OCI-LY1 (cell line): ENCODE data around the gene STAT5A.

Source experiments
- H2AFZ ChIP-seq: fragments of 200-600 bp; sonication (generic), shearing (Covaris generic); 2 replicates; pipeline ENCODE4 v1.6.0; 2014; ENCODE audit warnings: antibody characterized with exemption, mild to moderate bottlenecking, low read length
- H3F3A ChIP-seq: fragments of 200-600 bp; sonication (generic), shearing (Covaris generic); 2 replicates; pipeline ENCODE4 v1.6.0; 2014; ENCODE audit warnings: mild to moderate bottlenecking, antibody characterized with exemption, low read length, moderate library complexity; ENCODE audit not compliant: insufficient read depth
- H3K27ac ChIP-seq: fragments of 200-600 bp; sonication (generic); 2 replicates; pipeline ENCODE4 v1.5.1; 2014; ENCODE audit warnings: low read length, mixed run types, mild to moderate bottlenecking, low read depth; ENCODE audit not compliant: poor library complexity, severe bottlenecking
- H3K27me3 ChIP-seq: fragments of 200-600 bp; sonication (generic); 2 replicates; pipeline ENCODE4 v1.6.0; 2014; ENCODE audit warnings: antibody characterized with exemption, mild to moderate bottlenecking, low read length, moderate library complexity; ENCODE audit not compliant: insufficient read depth
- H3K36me3 ChIP-seq: fragments of 200-600 bp; sonication (generic); 2 replicates; pipeline ENCODE4 v1.6.1; 2014; ENCODE audit warnings: mild to moderate bottlenecking, antibody characterized with exemption, low read length, moderate library complexity, mixed read lengths; ENCODE audit not compliant: insufficient read depth
- H3K4me1 ChIP-seq: fragments of 200-600 bp; sonication (generic); 2 replicates; pipeline ENCODE4 v1.5.1; 2014; ENCODE audit warnings: mild to moderate bottlenecking, low read length, moderate library complexity; ENCODE audit not compliant: insufficient read depth, severe bottlenecking
- H3K4me2 ChIP-seq: fragments of 200-600 bp; sonication (generic), shearing (Covaris generic); 2 replicates; pipeline ENCODE4 v1.6.1; 2014; ENCODE audit warnings: low read length
- H3K4me3 ChIP-seq: fragments of 200-600 bp; sonication (generic); 2 replicates; pipeline ENCODE4 v1.5.1; 2014; ENCODE audit warnings: low read length, low read depth, mild to moderate bottlenecking, mixed read lengths; ENCODE audit not compliant: poor library complexity, severe bottlenecking
- H3K79me2 ChIP-seq: fragments of 200-600 bp; shearing (Covaris generic); 2 replicates; pipeline ENCODE4 v1.6.1; 2016; ENCODE audit warnings: mixed run types, low read length, mixed read lengths; ENCODE audit not compliant: insufficient read depth
- H3K9ac ChIP-seq: fragments of 200-600 bp; sonication (generic), shearing (Covaris generic); 2 replicates; pipeline ENCODE4 v1.6.1; 2014; ENCODE audit warnings: mild to moderate bottlenecking, low read length, mixed read lengths
- H3K9me2 ChIP-seq: fragments of 200-600 bp; sonication (generic), shearing (Covaris generic); 2 replicates; pipeline ENCODE4 v1.6.1; 2014; ENCODE audit warnings: low read depth, mild to moderate bottlenecking, low read length, mixed read lengths
- H3K9me3 ChIP-seq: fragments of 200-600 bp; shearing (Covaris generic); 2 replicates; pipeline ENCODE4 v1.6.1; 2014; ENCODE audit warnings: low read length, mixed read lengths
- H4K20me1 ChIP-seq: fragments of 200-600 bp; sonication (generic), shearing (Covaris generic); 2 replicates; pipeline ENCODE4 v1.6.0; 2016; ENCODE audit warnings: mild to moderate bottlenecking, low read length; ENCODE audit not compliant: insufficient read depth
- CTCF ChIP-seq: fragments of 200-600 bp; sonication (generic), shearing (Covaris generic); IDR thresholded peaks from 2 replicates; pipeline ENCODE4 v1.5.1; 2017; ENCODE audit warnings: mild to moderate bottlenecking, antibody characterized with exemption, low read length, moderate library complexity, mixed read lengths
- EZH2 ChIP-seq: fragments of 200-600 bp; sonication (generic), shearing (Covaris generic); IDR thresholded peaks from 2 replicates; pipeline ENCODE4 v1.8.0; 2017; ENCODE audit warnings: borderline replicate concordance, mixed run types, mild to moderate bottlenecking, antibody characterized with exemption, low read length, moderate library complexity, mixed read lengths

The STAT5A gene

GRCh38 chr17:42274253-42274542 is 14.1 kb upstream of the STAT5A start:
- Histone ChIP-seq H3K9ac (no peak overlapping the region), H3K27me3 (peaks cover 4% of the 10 kb centered on the region; the same call in 1 of the 2 replicates), H2AFZ (no peak overlapping the region), H4K20me1 (no peaks in the 10 kb centered on the region), H3K9me2 (no peaks in the 10 kb centered on the region), H3F3A (no peaks in the 10 kb centered on the region), H3K79me2 (no peaks in the 10 kb centered on the region), H3K4me1 (peaks cover 16% of the 10 kb centered on the region), H3K9me3 (no peaks in the 10 kb centered on the region), H3K4me2 (no peak overlapping the region), H3K36me3 (no peaks in the 10 kb centered on the region), H3K4me3 (no peak overlapping the region), H3K27ac (no peak overlapping the region)
- no peak for TF ChIP-seq EZH2
- no peak for TF ChIP-seq CTCF

DNA sequence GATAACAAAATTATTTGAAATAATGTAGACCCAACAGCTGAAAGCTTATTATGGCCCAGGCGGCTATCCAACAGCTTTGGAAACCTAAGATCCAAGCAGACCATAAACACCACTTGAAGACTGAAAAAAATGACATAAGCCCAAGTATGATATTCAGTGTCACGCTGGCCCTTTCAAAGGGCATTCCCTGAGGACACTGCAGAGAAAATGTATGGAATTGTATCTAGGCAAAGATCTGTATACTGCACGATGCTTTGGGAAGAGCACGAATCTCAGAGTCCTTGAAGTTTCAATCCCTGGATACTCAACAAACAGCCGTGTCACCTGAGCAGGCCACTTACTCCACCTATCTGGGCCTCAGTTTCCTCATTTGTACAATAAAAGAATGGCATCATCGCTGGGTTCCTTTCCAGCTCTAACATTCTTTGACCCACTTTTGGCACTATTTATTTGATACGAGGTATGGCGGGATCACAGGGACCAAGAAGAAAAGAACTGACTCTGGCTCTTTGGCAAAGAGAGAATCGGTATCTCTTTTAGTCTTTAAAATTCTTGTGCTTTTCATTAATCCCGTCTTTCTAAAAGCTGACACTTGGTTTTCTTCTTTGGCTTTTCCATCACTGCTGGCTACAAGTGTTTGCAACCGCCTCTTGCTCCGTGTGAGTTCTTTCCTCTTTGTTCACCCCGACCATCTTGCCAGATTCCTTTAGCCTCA is 13.3 kb upstream of the STAT5A start:
- TF ChIP-seq CTCF = no peak
- no peak for TF ChIP-seq EZH2
- Histone ChIP-seq H3K4me1 (peaks cover 16% of the 10 kb centered on the region), H3K27ac (no peak overlapping the region), H3K27me3 (peaks cover 4% of the 10 kb centered on the region; the same call in 1 of the 2 replicates), H3K9me3 (no peaks in the 10 kb centered on the region), H3K4me3 (peak overlapping the region; percentile 93), H3K4me2 (peak overlapping the region; percentile 99), H2AFZ (no peak overlapping the region), H3F3A (no peaks in the 10 kb centered on the region), H3K9me2 (no peaks in the 10 kb centered on the region), H3K79me2 (no peaks in the 10 kb centered on the region), H3K36me3 (no peaks in the 10 kb centered on the region), H3K9ac (peak overlapping the region; percentile 82), H4K20me1 (no peaks in the 10 kb centered on the region)

DNA sequence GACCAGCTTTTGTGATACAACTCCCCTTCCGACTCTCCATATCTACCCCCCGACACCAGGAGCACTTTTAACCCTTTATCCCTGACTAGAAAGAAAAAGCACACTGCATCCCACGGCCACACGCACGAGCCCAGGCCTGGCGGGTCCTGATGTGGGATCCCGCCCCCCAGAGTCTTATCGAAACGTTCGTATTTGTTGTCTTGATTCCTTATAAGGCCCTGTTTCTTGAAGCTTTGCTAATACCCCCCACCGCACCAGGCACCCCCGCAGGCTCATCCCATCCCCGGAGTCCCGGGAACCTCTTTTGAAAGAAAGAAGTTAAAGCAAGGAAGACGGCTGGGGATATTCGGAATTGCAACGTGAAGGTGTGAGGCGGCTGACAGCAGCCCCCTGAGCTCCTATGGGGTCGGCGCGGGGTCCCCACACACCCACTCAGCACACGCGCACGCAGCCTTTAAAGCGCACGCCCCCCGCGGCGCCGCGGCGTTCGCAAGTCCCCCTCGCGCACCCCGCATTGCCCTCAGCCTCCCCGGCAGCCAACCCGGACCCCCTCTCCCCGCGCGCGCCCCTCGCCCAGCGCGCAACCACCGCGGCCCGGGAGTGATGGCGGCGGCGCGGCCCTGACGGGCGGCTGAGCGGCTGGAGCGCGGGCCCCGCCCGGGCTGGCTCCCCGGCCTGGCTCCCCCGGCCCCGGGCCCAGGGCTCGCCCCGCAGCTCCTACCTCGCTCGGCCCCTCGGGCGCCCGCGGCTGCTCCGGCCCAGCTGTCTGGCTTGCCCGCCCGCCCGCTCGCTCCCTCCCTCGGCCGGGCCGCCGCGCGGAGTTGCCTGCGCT is 12.6 kb upstream of the STAT5A start:
- Histone ChIP-seq H3K27me3 (peaks cover 4% of the 10 kb centered on the region; the same call in 1 of the 2 replicates), H4K20me1 (no peaks in the 10 kb centered on the region), H3F3A (no peaks in the 10 kb centered on the region), H3K4me3 (peak overlapping the region; percentile 93), H3K9ac (peak overlapping the region; percentile 82), H3K4me1 (peaks cover 16% of the 10 kb centered on the region), H3K9me2 (no peaks in the 10 kb centered on the region), H2AFZ (peak overlapping the region; percentile 86; the same call in 1 of the 2 replicates), H3K36me3 (no peaks in the 10 kb centered on the region), H3K4me2 (peak overlapping the region; percentile 99), H3K79me2 (no peaks in the 10 kb centered on the region), H3K27ac (no peak overlapping the region), H3K9me3 (no peaks in the 10 kb centered on the region)
- TF ChIP-seq CTCF (no peak), EZH2 (no peak)
